A673 (cell line): ENCODE results near the gene ITGB4. TPM values are rescaled to one million over a fixed set of nuclear protein-coding genes. Genes with fewer than 3 reads are reported as not detected.

ENCODE experiments used
- BruUV-seq: library from RNA; stranded (reverse); fragments of 400-500 nt; replicated peaks from 2 replicates; lab custom pipeline; 2021; lab: Mats Ljungman, UMichigan
- CTCF ChIA-PET: fragments of 300-600 bp; sonication (Branson Sonifier 250); formaldehyde crosslinking; loops from one replicate; lab custom pipeline; 2022; ENCODE audit warnings: antibody characterized with exemption; lab: Charles Lee
- POLR2A ChIA-PET: fragments of 300-600 bp; sonication (Branson Sonifier 250); formaldehyde crosslinking; loops from one replicate; lab custom pipeline; 2022; ENCODE audit warnings: antibody characterized with exemption; ENCODE audit not compliant: low non-redundant PET; lab: Charles Lee
- DNase-seq: peaks from one replicate; pipeline ENCODE4 v3.0.0-alpha.2; 2015; ENCODE audit warnings: low spot score
- H3K27ac ChIP-seq: fragments of 200-600 bp; sonication (generic); 2 replicates; pipeline ENCODE4 v1.5.1; 2016; ENCODE audit warnings: mixed run types, low read depth, mild to moderate bottlenecking, mixed read lengths, antibody characterized with exemption, low read length; ENCODE audit not compliant: poor library complexity, severe bottlenecking
- H3K27me3 ChIP-seq: fragments of 200-600 bp; sonication (generic); replicated peaks from 2 replicates; pipeline ENCODE4 v1.6.1; 2017; ENCODE audit warnings: mixed run types, low read depth, mild to moderate bottlenecking, mixed read lengths, antibody characterized with exemption, low read length; ENCODE audit not compliant: insufficient read depth, poor library complexity
- H3K36me3 ChIP-seq: fragments of 200-600 bp; sonication (generic); 2 replicates; pipeline ENCODE4 v1.6.1; 2016; ENCODE audit warnings: mixed run types, mild to moderate bottlenecking, mixed read lengths, antibody characterized with exemption, low read length; ENCODE audit not compliant: insufficient read depth, poor library complexity, severe bottlenecking
- H3K4me1 ChIP-seq: fragments of 200-600 bp; sonication (generic); 2 replicates; pipeline ENCODE4 v1.6.1; 2017; ENCODE audit warnings: mixed run types, mild to moderate bottlenecking, mixed read lengths, antibody characterized with exemption, low read length; ENCODE audit not compliant: insufficient read depth, poor library complexity, severe bottlenecking
- H3K4me3 ChIP-seq: fragments of 200-600 bp; sonication (generic); 2 replicates; pipeline ENCODE4 v1.5.1; 2016; ENCODE audit warnings: low read depth, mixed run types, mild to moderate bottlenecking, mixed read lengths, low read length; ENCODE audit not compliant: poor library complexity, severe bottlenecking
- H3K9me3 ChIP-seq: fragments of 200-600 bp; sonication (generic); 2 replicates; pipeline ENCODE4 v1.6.1; 2016; ENCODE audit warnings: mixed run types, low read depth, mild to moderate bottlenecking, mixed read lengths, antibody characterized with exemption, low read length; ENCODE audit not compliant: poor library complexity, severe bottlenecking
- CTCF ChIP-seq: fragments of 300-800, 200-600 bp; sonication (generic); conservative IDR thresholded peaks from 2 replicates; pipeline ENCODE4 v1.5.1; 2017; ENCODE audit warnings: low read depth, mild to moderate bottlenecking, antibody characterized with exemption, low read length, moderate library complexity, mixed read lengths
- EZH2 ChIP-seq: fragments of 200-600 bp; sonication (generic); IDR thresholded peaks from 2 replicates; pipeline ENCODE4 v1.6.1; 2017; ENCODE audit warnings: borderline replicate concordance, low read depth, mild to moderate bottlenecking, mixed read lengths, antibody characterized with exemption, low read length; ENCODE audit not compliant: poor library complexity, severe bottlenecking
- intact Hi-C: fragments of 100-400 bp; cut with micrococcal nuclease; formaldehyde crosslinking; loops from one replicate; pipeline ENCODE4 v1.10.0; 2022; ENCODE audit not compliant: unreplicated experiment
- total RNA-seq: library from RNA; stranded (reverse); gene quantifications from 2 replicates; pipeline ENCODE4 v1.2.3, GENCODE V29; 2021

The ITGB4 gene
- total RNA-seq, 1 experiment from 2014 or later, result 0.95 TPM

- H3K4me1 ChIP-seq, result peaks cover 46% of the 10 kb centered on the region
- TF ChIP-seq EZH2, result no peak
- no peak for TF ChIP-seq CTCF
- CTCF ChIA-PET, result interaction anchor here (0.7 kb wide), 1 partner anchor 55 kb away, joined by 3 read pairs; no protein-coding TSS in a partner anchor
- no peaks in the 10 kb centered on the region for H3K36me3 ChIP-seq
- H3K27me3 ChIP-seq, result no peaks in the 10 kb centered on the region
- DNase-seq, result no peak
- intact Hi-C loops, result no loop called here
- H3K9me3 ChIP-seq, result no peaks in the 10 kb centered on the region
- H3K4me3 ChIP-seq, result no peak overlapping the region
- BruUV-seq, result no TSS peak
- no peak overlapping the region for H3K27ac ChIP-seq
- POLR2A ChIA-PET, result no interaction called here
Measured at GRCh38 chr17:75692976-75693375, 28.3 kb upstream of the ITGB4 start.

GRCh38 chr17:75693500-75694481 is 27.5 kb upstream of the ITGB4 start:
- Histone ChIP-seq H3K4me1 (peaks cover 46% of the 10 kb centered on the region), H3K4me3 (no peak overlapping the region), H3K9me3 (no peaks in the 10 kb centered on the region), H3K27ac (peak overlapping the region; percentile 12), H3K36me3 (no peaks in the 10 kb centered on the region), H3K27me3 (no peaks in the 10 kb centered on the region)
- intact Hi-C loops, result no loop called here
- no peak for TF ChIP-seq EZH2
- TF ChIP-seq CTCF, result no peak
- ChIA-PET POLR2A (no interaction called here), CTCF (interaction anchor here (1.0 kb wide), 1 partner anchor 54 kb away, joined by 3 read pairs; no protein-coding TSS in a partner anchor)
- peak; percentile 93 for DNase-seq
- BruUV-seq, result no TSS peak

- intact Hi-C loops, result no loop called here
- POLR2A ChIA-PET, result no interaction called here
Measured at GRCh38 chr17:75694536-75694935, 26.7 kb upstream of the ITGB4 start.

More at GRCh38 chr17:75694536-75694935, 26.7 kb upstream of the ITGB4 start:
- DNase-seq, result no peak
- no peak overlapping the region for H3K27ac ChIP-seq
- no TSS peak for BruUV-seq
- CTCF ChIA-PET, result interaction anchor here (1.0 kb wide), 1 partner anchor 53 kb away, joined by 3 read pairs; no protein-coding TSS in a partner anchor
- H3K4me1 ChIP-seq, result peaks cover 46% of the 10 kb centered on the region
- no peaks in the 10 kb centered on the region for H3K27me3 ChIP-seq
- TF ChIP-seq CTCF (no peak), EZH2 (no peak)
- H3K9me3 ChIP-seq, result no peaks in the 10 kb centered on the region
- no peak overlapping the region for H3K4me3 ChIP-seq
- H3K36me3 ChIP-seq, result peaks cover 3% of the 10 kb centered on the region
